GM23248 (cell line): ENCODE results near the gene ANO6. TPM values are rescaled to one million over a fixed set of nuclear protein-coding genes. Genes with fewer than 3 reads are reported as not detected.
A peak's percentile ranks its signal among the peaks of the same experiment; 100 is the strongest.

Source experiments
- DNase-seq: peaks from one replicate; pipeline ENCODE4 v3.0.0-alpha.2; 2015
- H2AFZ ChIP-seq: fragments of 200-600 bp; sonication (generic); 2 replicates; pipeline ENCODE4 v1.6.1; 2016; ENCODE audit warnings: antibody characterized with exemption
- H3F3A ChIP-seq: fragments of 200-600 bp; sonication (generic); 2 replicates; pipeline ENCODE4 v1.6.1; 2016; ENCODE audit warnings: mild to moderate bottlenecking, antibody characterized with exemption, mixed run types; ENCODE audit not compliant: insufficient read depth
- H3K27ac ChIP-seq: fragments of 200-600 bp; sonication (generic); 2 replicates; pipeline ENCODE4 v1.5.1; 2016; ENCODE audit warnings: mild to moderate bottlenecking
- H3K27me3 ChIP-seq: fragments of 200-600 bp; sonication (generic); replicated peaks from 2 replicates; pipeline ENCODE4 v1.6.1; 2016; ENCODE audit warnings: mild to moderate bottlenecking; ENCODE audit not compliant: insufficient read depth
- H3K36me3 ChIP-seq: fragments of 200-600 bp; sonication (generic); 2 replicates; pipeline ENCODE4 v1.6.1; 2016; ENCODE audit warnings: low read depth, mild to moderate bottlenecking
- H3K4me1 ChIP-seq: fragments of 200-600 bp; sonication (generic); 2 replicates; pipeline ENCODE4 v1.6.1; 2016; ENCODE audit warnings: mild to moderate bottlenecking; ENCODE audit not compliant: insufficient read depth
- H3K4me2 ChIP-seq: fragments of 200-600 bp; sonication (generic); one replicate; pipeline ENCODE4 v1.6.1; 2016; ENCODE audit warnings: mild to moderate bottlenecking; ENCODE audit not compliant: unreplicated experiment
- H3K4me3 ChIP-seq: fragments of 200-600 bp; sonication (generic); 2 replicates; pipeline ENCODE4 v1.5.1; 2016; ENCODE audit warnings: mild to moderate bottlenecking
- H3K79me2 ChIP-seq: fragments of 200-600 bp; sonication (generic); 2 replicates; pipeline ENCODE4 v1.6.1; 2016; ENCODE audit warnings: mild to moderate bottlenecking; ENCODE audit not compliant: insufficient read depth
- H3K9ac ChIP-seq: fragments of 200-600 bp; sonication (generic); 2 replicates; pipeline ENCODE4 v1.6.1; 2016; ENCODE audit warnings: mild to moderate bottlenecking
- H3K9me2 ChIP-seq: fragments of 200-600 bp; sonication (generic); 2 replicates; pipeline ENCODE4 v1.6.1; 2016; ENCODE audit warnings: mixed run types, mild to moderate bottlenecking, moderate library complexity; ENCODE audit not compliant: insufficient read depth
- H3K9me3 ChIP-seq: fragments of 200-600 bp; sonication (generic); one replicate; pipeline ENCODE4 v1.6.1; 2017; ENCODE audit warnings: low read depth
- H4K20me1 ChIP-seq: fragments of 200-600 bp; sonication (generic); 2 replicates; pipeline ENCODE4 v1.6.0; 2016; ENCODE audit not compliant: insufficient read depth
- EZH2 ChIP-seq: fragments of 200-600 bp; sonication (generic); IDR thresholded peaks from 2 replicates; pipeline ENCODE4 v1.6.1; 2018; ENCODE audit warnings: antibody characterized with exemption, mild to moderate bottlenecking; ENCODE audit not compliant: insufficient read depth, poor library complexity, severe bottlenecking
- EZH2phosphoT487 ChIP-seq: fragments of 200-600 bp; sonication (generic); IDR thresholded peaks from 2 replicates; pipeline ENCODE4 v1.6.1; 2018; ENCODE audit warnings: antibody characterized with exemption, moderate library complexity, mild to moderate bottlenecking, low read depth; ENCODE audit not compliant: insufficient read depth
- WGBS, 2 experiments: methylation state at CpG; one replicate each; pipeline ENCODE4 v1.1.6; 2015 to 2017; ENCODE audit warnings: low lambda C conversion rate in 2 of 2, low coverage in 1 of 2; ENCODE audit errors: missing lambda C conversion rate in 2 of 2; 5-methylcytosine and 5-hydroxymethylcytosine counted together
- in situ Hi-C: fragments of 300-500 bp; cut with MboI; formaldehyde crosslinking; loops from 2 replicates; pipeline ENCODE4 v1.15.0; 2020
- polyA plus RNA-seq: library from polyadenylated mRNA; unstranded; fragments of >200 nt; fragmentation: Nextera tagmentation; extraction: Ambion mirVana; gene quantifications from 2 replicates; pipeline ENCODE4 v1.2.1, GENCODE V29; 2016
- total RNA-seq: library from RNA; depleted of rRNA; stranded (reverse); fragments of >200 nt; shearing (Covaris generic); gene quantifications from 2 replicates; pipeline ENCODE4 v1.2.3, GENCODE V29; 2014

Gene ANO6
- total and polyA plus RNA-seq, 2 experiments from 2014 or later: 50.1 to 65.4 TPM

- H3K4me2 ChIP-seq: peak overlapping the region; percentile 5
Observed at GRCh38 chr12:45425426-45425825, 209.5 kb downstream of the ANO6 start.

GRCh38 chr12:45426294-45426693, 210.4 kb downstream of the ANO6 start:
- H3K36me3 ChIP-seq: peaks cover 20% of the 10 kb centered on the region
- peaks cover 16% of the 10 kb centered on the region for H3K4me1 ChIP-seq
- 97 to 100% methylated on average over 4 of the region's 4 CpGs for WGBS, 2 experiments

More at GRCh38 chr12:45425426-45425825, 209.5 kb downstream of the ANO6 start:
- Histone ChIP-seq H3K9me2 (no peaks in the 10 kb centered on the region), H3F3A (peaks cover 18% of the 10 kb centered on the region), H3K27me3 (no peaks in the 10 kb centered on the region), H3K4me3 (no peak overlapping the region), H3K9me3 (no peaks in the 10 kb centered on the region), H3K27ac (peak overlapping the region; percentile 12), H3K36me3 (peaks cover 22% of the 10 kb centered on the region), H3K4me1 (peaks cover 16% of the 10 kb centered on the region), H3K79me2 (no peaks in the 10 kb centered on the region), H2AFZ (no peak overlapping the region), H4K20me1 (no peaks in the 10 kb centered on the region), H3K9ac (no peak overlapping the region)
- peak; percentile 59 for DNase-seq
- 67 to 71% methylated on average over 4 of the region's 4 CpGs for WGBS, 2 experiments
- no peak for TF ChIP-seq EZH2phosphoT487
- no peak for TF ChIP-seq EZH2
- in situ Hi-C loops: no loop called here

GRCh38 chr12:45427042-45427441, 211.1 kb downstream of the ANO6 start:
- Histone ChIP-seq H3K4me3 (no peak overlapping the region), H3K36me3 (peaks cover 17% of the 10 kb centered on the region; the same call in 1 of the 2 replicates), H4K20me1 (no peaks in the 10 kb centered on the region), H3K9me2 (no peaks in the 10 kb centered on the region), H3K27me3 (no peaks in the 10 kb centered on the region), H3K9ac (no peak overlapping the region), H3K4me2 (no peak overlapping the region), H2AFZ (no peak overlapping the region), H3F3A (peaks cover 18% of the 10 kb centered on the region), H3K27ac (no peak overlapping the region), H3K4me1 (peaks cover 16% of the 10 kb centered on the region), H3K9me3 (no peaks in the 10 kb centered on the region), H3K79me2 (no peaks in the 10 kb centered on the region)
- 96 to 100% methylated on average over 4 of the region's 4 CpGs for WGBS, 2 experiments
- TF ChIP-seq EZH2 (no peak), EZH2phosphoT487 (no peak)
- no peak for DNase-seq
- in situ Hi-C loops: no loop called here

More at GRCh38 chr12:45426294-45426693, 210.4 kb downstream of the ANO6 start:
- no peak overlapping the region for H3K4me3 ChIP-seq
- DNase-seq: no peak
- no peaks in the 10 kb centered on the region for H3K9me2 ChIP-seq
- in situ Hi-C loops: no loop called here
- no peaks in the 10 kb centered on the region for H4K20me1 ChIP-seq
- H3K4me2 ChIP-seq: no peak overlapping the region
- H2AFZ ChIP-seq: no peak overlapping the region
- TF ChIP-seq EZH2 (no peak), EZH2phosphoT487 (no peak)
- H3K27me3 ChIP-seq: no peaks in the 10 kb centered on the region
- no peak overlapping the region for H3K27ac ChIP-seq
- H3K79me2 ChIP-seq: no peaks in the 10 kb centered on the region
- H3F3A ChIP-seq: peaks cover 18% of the 10 kb centered on the region
- no peaks in the 10 kb centered on the region for H3K9me3 ChIP-seq
- H3K9ac ChIP-seq: no peak overlapping the region

GRCh38 chr12:45429831-45430230, 213.9 kb downstream of the ANO6 start:
- TF ChIP-seq EZH2 (no peak), EZH2phosphoT487 (no peak)
- H3K4me2 ChIP-seq: no peak overlapping the region

More at GRCh38 chr12:45429831-45430230, 213.9 kb downstream of the ANO6 start:
- H3K9me3 ChIP-seq: no peaks in the 10 kb centered on the region
- no peaks in the 10 kb centered on the region for H4K20me1 ChIP-seq
- H2AFZ ChIP-seq: no peak overlapping the region
- no peak overlapping the region for H3K27ac ChIP-seq
- H3F3A ChIP-seq: peaks cover 14% of the 10 kb centered on the region
- H3K4me3 ChIP-seq: no peak overlapping the region
- no peak for DNase-seq
- no peaks in the 10 kb centered on the region for H3K27me3 ChIP-seq
- in situ Hi-C loops: no loop called here
- 95 to 100% methylated on average over 1 of the region's 1 CpG for WGBS, 2 experiments
- no peaks in the 10 kb centered on the region for H3K9me2 ChIP-seq
- no peaks in the 10 kb centered on the region for H3K79me2 ChIP-seq
- H3K9ac ChIP-seq: no peak overlapping the region
- H3K4me1 ChIP-seq: peaks cover 14% of the 10 kb centered on the region
- H3K36me3 ChIP-seq: peaks cover 17% of the 10 kb centered on the region; the same call in 1 of the 2 replicates
